DND-41 (cell line): ENCODE measurements around the gene TMCO1.
A peak's percentile ranks its signal among the peaks of the same experiment; 100 is the strongest.

Source experiments
- ATAC-seq: fragments of 200-7000 bp; cut with Tn5 transposase; 3 replicates; pipeline ENCODE4 v1.9.1; 2021; ENCODE audit warnings: low read depth; ENCODE audit not compliant: insufficient read depth
- DNase-seq: peaks from one replicate; pipeline ENCODE4 v3.0.0-alpha.2; 2020
- H2AFZ ChIP-seq: 2 replicates; pipeline ENCODE4 v1.6.0; 2012; ENCODE audit warnings: low read depth, low read length
- H3K27ac ChIP-seq: 2 replicates; pipeline ENCODE4 v1.5.1; 2012; ENCODE audit warnings: low read length, inconsistent platforms
- H3K27me3 ChIP-seq: fragments of 200-600 bp; sonication (generic); 2 replicates; pipeline ENCODE4 v1.6.0; 2012; ENCODE audit warnings: low read length, mild to moderate bottlenecking, inconsistent platforms; ENCODE audit not compliant: insufficient read depth, poor library complexity
- H3K36me3 ChIP-seq: 2 replicates; pipeline ENCODE4 v1.5.1; 2012; ENCODE audit warnings: low read length, inconsistent platforms; ENCODE audit not compliant: insufficient read depth
- H3K4me1 ChIP-seq: 2 replicates; pipeline ENCODE4 v1.5.1; 2012; ENCODE audit warnings: mild to moderate bottlenecking, low read length; ENCODE audit not compliant: insufficient read depth
- H3K4me2 ChIP-seq: 2 replicates; pipeline ENCODE4 v1.6.0; 2012; ENCODE audit warnings: mild to moderate bottlenecking, moderate library complexity, low read length, inconsistent platforms; ENCODE audit not compliant: insufficient read depth
- H3K4me3 ChIP-seq, 2 experiments: fragments of 200-600 bp in 1 of 2; shearing (Covaris generic) in 1 of 2; 2 replicates each; pipeline ENCODE4 v1.5.1; 2012 to 2016; ENCODE audit warnings: inconsistent platforms in 2 of 2, low read length in 2 of 2, mild to moderate bottlenecking in 2 of 2, low read depth in 1 of 2, moderate library complexity in 1 of 2
- H3K79me2 ChIP-seq: 2 replicates; pipeline ENCODE4 v1.6.0; 2012; ENCODE audit warnings: low read length, inconsistent platforms; ENCODE audit not compliant: insufficient read depth
- H3K9ac ChIP-seq: 2 replicates; pipeline ENCODE4 v1.6.0; 2012; ENCODE audit warnings: low read depth, mild to moderate bottlenecking, inconsistent platforms, low read length, moderate library complexity
- H3K9me3 ChIP-seq: 2 replicates; pipeline ENCODE4 v1.5.1; 2012; ENCODE audit warnings: low read length, moderate library complexity, mild to moderate bottlenecking, inconsistent platforms; ENCODE audit not compliant: insufficient read depth, severe bottlenecking
- H4K20me1 ChIP-seq: 2 replicates; pipeline ENCODE4 v1.6.0; 2012; ENCODE audit warnings: low read length; ENCODE audit not compliant: insufficient read depth
- CTCF ChIP-seq: IDR thresholded peaks from 2 replicates; pipeline ENCODE4 v1.5.1; 2012; ENCODE audit warnings: borderline replicate concordance, low read length, moderate library complexity, mild to moderate bottlenecking; ENCODE audit not compliant: poor library complexity, severe bottlenecking; ENCODE audit errors: extremely low read depth
- EZH2 ChIP-seq: IDR thresholded peaks from 3 replicates; pipeline ENCODE4 v1.6.1; 2012; ENCODE audit warnings: borderline replicate concordance, low read depth, mild to moderate bottlenecking, moderate library complexity, low read length, inconsistent platforms; ENCODE audit not compliant: severe bottlenecking

The TMCO1 gene

GRCh38 chr1:165742194-165742593 is 26.5 kb downstream of the TMCO1 start:
- no peak overlapping the region for H3K9ac ChIP-seq
- H3K9me3 ChIP-seq, result no peaks in the 10 kb centered on the region
- no peak overlapping the region for H3K27ac ChIP-seq
- ATAC-seq, result no peak
- DNase-seq, result no peak
- no peaks in the 10 kb centered on the region for H4K20me1 ChIP-seq
- no peak overlapping the region for H2AFZ ChIP-seq
- H3K4me1 ChIP-seq, result no peaks in the 10 kb centered on the region
- no peak overlapping the region for H3K4me2 ChIP-seq
- H3K36me3 ChIP-seq, result peaks cover 85% of the 10 kb centered on the region
- no peaks in the 10 kb centered on the region for H3K27me3 ChIP-seq
- no peak overlapping the region for H3K4me3 ChIP-seq
- TF ChIP-seq EZH2 (no peak), CTCF (no peak)
- H3K79me2 ChIP-seq, result peaks cover 12% of the 10 kb centered on the region; the same call in 1 of the 2 replicates

- Histone ChIP-seq H3K4me1 (no peaks in the 10 kb centered on the region), H3K27me3 (no peaks in the 10 kb centered on the region), H3K79me2 (peaks cover 21% of the 10 kb centered on the region), H4K20me1 (no peaks in the 10 kb centered on the region), H3K9me3 (no peaks in the 10 kb centered on the region), H3K9ac (no peak overlapping the region), H3K36me3 (peaks cover 75% of the 10 kb centered on the region), H3K4me3 (no peak overlapping the region), H3K27ac (no peak overlapping the region), H2AFZ (no peak overlapping the region), H3K4me2 (no peak overlapping the region)
- TF ChIP-seq CTCF (no peak), EZH2 (no peak)
- ATAC-seq (peak; percentile 35; the same call in 1 of the 3 replicates), DNase-seq (no peak)
These were observed 29.9 kb downstream of the TMCO1 start for GRCh38 chr1:165738794-165739193.

- no peak overlapping the region for H3K27ac ChIP-seq
- no peak overlapping the region for H3K9ac ChIP-seq
- DNase-seq (no peak), ATAC-seq (no peak)
- no peak overlapping the region for H3K4me3 ChIP-seq
- H3K36me3 ChIP-seq, result peaks cover 69% of the 10 kb centered on the region
- peaks cover 21% of the 10 kb centered on the region for H3K79me2 ChIP-seq
- TF ChIP-seq EZH2 (no peak), CTCF (no peak)
- H2AFZ ChIP-seq, result no peak overlapping the region
- no peak overlapping the region for H3K4me2 ChIP-seq
- H3K9me3 ChIP-seq, result no peaks in the 10 kb centered on the region
- no peaks in the 10 kb centered on the region for H4K20me1 ChIP-seq
- no peaks in the 10 kb centered on the region for H3K4me1 ChIP-seq
- H3K27me3 ChIP-seq, result no peaks in the 10 kb centered on the region
These were observed 31.5 kb downstream of the TMCO1 start for GRCh38 chr1:165737196-165737595.

- Histone ChIP-seq H3K4me2 (no peak overlapping the region), H4K20me1 (no peaks in the 10 kb centered on the region), H3K79me2 (peaks cover 21% of the 10 kb centered on the region), H3K9me3 (no peaks in the 10 kb centered on the region), H3K36me3 (peaks cover 56% of the 10 kb centered on the region), H3K4me3 (no peak overlapping the region), H3K27me3 (no peaks in the 10 kb centered on the region), H2AFZ (no peak overlapping the region), H3K27ac (no peak overlapping the region), H3K9ac (no peak overlapping the region), H3K4me1 (no peaks in the 10 kb centered on the region)
- TF ChIP-seq EZH2 (no peak), CTCF (no peak)
- ATAC-seq, result no peak
- DNase-seq, result no peak
These were observed 33.8 kb downstream of the TMCO1 start for GRCh38 chr1:165734906-165735305.
